Spleen (tissue), 7 donors: ENCODE data around the gene DAPK1.

Source experiments
- POLR2A ChIP-seq, 3 donors: fragments of 450-650 bp; IDR thresholded peaks; one replicate each; pipeline ENCODE4 v1.5.1; 2017; ENCODE audit warnings: antibody characterized with exemption in 3 of 3, mild to moderate bottlenecking in 1 of 3
- POLR2AphosphoS5 ChIP-seq, 3 donors: sonication (generic); formaldehyde crosslinking; IDR thresholded peaks; one replicate each; pipeline ENCODE4 v1.5.1; 2017; ENCODE audit warnings: antibody characterized with exemption in 3 of 3
- TF ChIP-seq, protein P1 (sequence below), 11 experiments: fragments of 200-600 bp in 7 of 11; fragments of 450-650 bp in 4 of 11; sonication (generic) in 4 of 11; IDR thresholded peaks in 8 of 11; conservative IDR thresholded peaks in 3 of 11; 1 replicate in 7 of 11; 2 replicates in 4 of 11; pipeline versions ENCODE4 v1.4.0 to v1.8.0; 2016 to 2021; ENCODE audit warnings: antibody characterized with exemption in 11 of 11, inconsistent platforms in 4 of 11, mild to moderate bottlenecking in 1 of 11
- donor health status: DM: no; HTN: no; CAD: no; lungs with moderate emphysema.
- donor health status: DM: no; HTN: no; CAD: no.
- donor health status: DM: no; HTN: no; CAD: no.

GRCh38 chr9:87650611-87651295 lies 153.1 kb downstream of the DAPK1 start:
- no peak for TF ChIP-seq POLR2AphosphoS5 (IDR thresholded peaks at IDR 0.05)
- TF ChIP-seq, protein P1, sequence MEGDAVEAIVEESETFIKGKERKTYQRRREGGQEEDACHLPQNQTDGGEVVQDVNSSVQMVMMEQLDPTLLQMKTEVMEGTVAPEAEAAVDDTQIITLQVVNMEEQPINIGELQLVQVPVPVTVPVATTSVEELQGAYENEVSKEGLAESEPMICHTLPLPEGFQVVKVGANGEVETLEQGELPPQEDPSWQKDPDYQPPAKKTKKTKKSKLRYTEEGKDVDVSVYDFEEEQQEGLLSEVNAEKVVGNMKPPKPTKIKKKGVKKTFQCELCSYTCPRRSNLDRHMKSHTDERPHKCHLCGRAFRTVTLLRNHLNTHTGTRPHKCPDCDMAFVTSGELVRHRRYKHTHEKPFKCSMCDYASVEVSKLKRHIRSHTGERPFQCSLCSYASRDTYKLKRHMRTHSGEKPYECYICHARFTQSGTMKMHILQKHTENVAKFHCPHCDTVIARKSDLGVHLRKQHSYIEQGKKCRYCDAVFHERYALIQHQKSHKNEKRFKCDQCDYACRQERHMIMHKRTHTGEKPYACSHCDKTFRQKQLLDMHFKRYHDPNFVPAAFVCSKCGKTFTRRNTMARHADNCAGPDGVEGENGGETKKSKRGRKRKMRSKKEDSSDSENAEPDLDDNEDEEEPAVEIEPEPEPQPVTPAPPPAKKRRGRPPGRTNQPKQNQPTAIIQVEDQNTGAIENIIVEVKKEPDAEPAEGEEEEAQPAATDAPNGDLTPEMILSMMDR (IDR thresholded peaks at IDR 0.05 in 8 of 11, conservative IDR thresholded peaks at IDR 0.05 in 3 of 11): no peak
- TF ChIP-seq POLR2A (IDR thresholded peaks at IDR 0.05): no peak
